Stomach smooth muscle (tissue), 2 donors: ENCODE results near the gene HHIPL1.
A peak's percentile ranks its signal among the peaks of the same experiment; 100 is the strongest.

ENCODE experiments used
- H3K27ac ChIP-seq: one replicate; pipeline ENCODE4 v1.7.0; 2013; ENCODE audit warnings: mild to moderate bottlenecking, low read length, inconsistent platforms
- H3K27me3 ChIP-seq, 2 donors: one replicate each; pipeline ENCODE4 v1.7.0; 2013; ENCODE audit warnings: low read length in 2 of 2; ENCODE audit not compliant: insufficient read depth in 2 of 2, control insufficient read depth in 1 of 2
- H3K36me3 ChIP-seq, 2 donors: one replicate each; pipeline ENCODE4 v1.7.0; 2013; ENCODE audit warnings: low read length in 2 of 2; ENCODE audit not compliant: control insufficient read depth in 2 of 2, insufficient read depth in 2 of 2
- H3K4me1 ChIP-seq: one replicate; pipeline ENCODE4 v1.7.0; 2013; ENCODE audit warnings: low read length; ENCODE audit not compliant: control insufficient read depth, insufficient read depth
- H3K4me3 ChIP-seq, 2 donors: one replicate each; pipeline ENCODE4 v1.7.0; 2013; ENCODE audit warnings: low read length in 2 of 2
- H3K9ac ChIP-seq, 2 donors: one replicate each; pipeline ENCODE4 v1.7.0; 2013; ENCODE audit warnings: low read length in 2 of 2, mild to moderate bottlenecking in 1 of 2
- H3K9me3 ChIP-seq, 2 donors: one replicate each; pipeline ENCODE4 v1.7.0; 2013; ENCODE audit warnings: low read length in 2 of 2; ENCODE audit not compliant: control insufficient read depth in 2 of 2
- donor health status: healthy.
- donor health status: Pancreatic carcinoma.

Gene HHIPL1

GRCh38 chr14:99650189-99650588 lies 5.3 kb downstream of the HHIPL1 start:
- peaks cover 17% of the 10 kb centered on the region for H3K4me1 ChIP-seq
- no peaks in the 10 kb centered on the region for H3K9me3 ChIP-seq
- no peak overlapping the region for H3K4me3 ChIP-seq
- no peak overlapping the region for H3K27ac ChIP-seq
- H3K36me3 ChIP-seq = no peaks in the 10 kb centered on the region
- H3K9ac ChIP-seq = no peak overlapping the region
- H3K27me3 ChIP-seq = peaks cover 0 to 4% of the 10 kb centered on the region in 2 donors

- H3K4me1 ChIP-seq = peaks cover 8% of the 10 kb centered on the region
- H3K4me3 ChIP-seq = no peak overlapping the region
- H3K36me3 ChIP-seq = no peaks in the 10 kb centered on the region
- H3K27ac ChIP-seq = no peak overlapping the region
- H3K9ac ChIP-seq = no peak overlapping the region
- H3K27me3 ChIP-seq = no peaks in the 10 kb centered on the region
- no peaks in the 10 kb centered on the region for H3K9me3 ChIP-seq
Measured at GRCh38 chr14:99651953-99652746, 7.2 kb downstream of the HHIPL1 start.

- no peak overlapping the region for H3K4me3 ChIP-seq
- H3K36me3 ChIP-seq = no peaks in the 10 kb centered on the region
- H3K4me1 ChIP-seq = peaks cover 8% of the 10 kb centered on the region
- H3K9ac ChIP-seq = no peak overlapping the region
- H3K9me3 ChIP-seq = no peaks in the 10 kb centered on the region
- H3K27me3 ChIP-seq = peaks cover 6 to 7% of the 10 kb centered on the region in 2 donors
- H3K27ac ChIP-seq = peak overlapping the region; percentile 6
Measured at GRCh38 chr14:99654235-99654985, 9.5 kb downstream of the HHIPL1 start.

- H3K4me3 ChIP-seq = no peak overlapping the region
- peaks cover 12 to 15% of the 10 kb centered on the region in 2 donors for H3K27me3 ChIP-seq
- no peaks in the 10 kb centered on the region for H3K9me3 ChIP-seq
- H3K4me1 ChIP-seq = peaks cover 15% of the 10 kb centered on the region
- H3K36me3 ChIP-seq = no peaks in the 10 kb centered on the region
- H3K9ac ChIP-seq = no peak overlapping the region
- H3K27ac ChIP-seq = no peak overlapping the region
Measured at GRCh38 chr14:99655521-99655920, 10.6 kb downstream of the HHIPL1 start.

DNA sequence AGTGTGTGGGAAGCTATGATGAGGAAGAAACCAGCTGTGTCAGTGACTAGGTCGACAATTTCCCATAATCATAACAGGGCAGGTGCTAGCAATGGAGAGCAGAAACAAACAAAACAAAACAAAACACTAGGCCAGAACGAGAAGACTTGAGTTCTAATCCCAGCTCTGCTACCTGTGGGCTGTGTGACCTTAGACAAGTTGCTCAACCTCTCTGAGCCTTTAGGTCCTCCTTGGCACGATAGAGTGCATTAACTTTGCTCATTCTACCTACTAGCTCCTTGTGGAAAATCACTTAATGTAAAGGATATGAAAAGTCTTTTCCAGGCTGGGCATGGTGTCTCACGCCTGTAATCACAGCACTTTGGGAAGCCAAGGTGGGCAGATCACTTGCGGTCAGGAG lies 11.2 kb downstream of the HHIPL1 start:
- H3K4me3 ChIP-seq = no peak overlapping the region
- peaks cover 17 to 21% of the 10 kb centered on the region in 2 donors for H3K27me3 ChIP-seq
- peaks cover 15% of the 10 kb centered on the region for H3K4me1 ChIP-seq
- H3K9me3 ChIP-seq = no peaks in the 10 kb centered on the region
- no peaks in the 10 kb centered on the region for H3K36me3 ChIP-seq
- H3K27ac ChIP-seq = no peak overlapping the region
- H3K9ac ChIP-seq = no peak overlapping the region

DNA sequence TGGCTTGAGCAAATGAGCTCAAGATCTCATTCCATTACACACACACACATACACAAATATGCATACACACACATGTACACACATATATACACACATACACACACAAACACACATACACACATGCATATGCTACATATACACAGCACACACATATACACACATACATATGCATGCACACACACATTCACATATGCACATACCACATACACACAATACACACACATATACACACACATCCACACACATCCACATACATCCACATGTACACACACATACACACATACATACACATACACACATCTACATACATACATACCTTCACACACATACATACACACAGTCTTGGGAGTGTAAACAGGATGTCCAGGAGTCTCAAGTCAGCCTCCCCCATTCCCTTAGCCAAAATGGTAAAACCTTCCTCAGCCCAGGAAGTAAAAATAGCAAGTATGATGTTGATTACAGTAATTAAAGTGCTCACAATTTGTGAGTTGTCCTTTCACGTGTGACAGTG lies 12.8 kb downstream of the HHIPL1 start:
- H3K9me3 ChIP-seq = no peaks in the 10 kb centered on the region
- H3K36me3 ChIP-seq = peaks cover 0 to 2% of the 10 kb centered on the region in 2 donors
- peaks cover 25 to 28% of the 10 kb centered on the region in 2 donors for H3K27me3 ChIP-seq
- H3K4me3 ChIP-seq = no peak overlapping the region
- peaks cover 15% of the 10 kb centered on the region for H3K4me1 ChIP-seq
- no peak overlapping the region for H3K27ac ChIP-seq
- no peak overlapping the region for H3K9ac ChIP-seq

GRCh38 chr14:99658218-99658845 lies 13.4 kb downstream of the HHIPL1 start:
- Histone ChIP-seq H3K27me3 (peaks cover 25 to 28% of the 10 kb centered on the region in 2 donors), H3K27ac (no peak overlapping the region), H3K4me3 (no peak overlapping the region), H3K9ac (no peak overlapping the region), H3K9me3 (no peaks in the 10 kb centered on the region), H3K4me1 (peaks cover 15% of the 10 kb centered on the region), H3K36me3 (peaks cover 0 to 3% of the 10 kb centered on the region in 2 donors)

- Histone ChIP-seq H3K4me3 (no peak overlapping the region), H3K4me1 (peaks cover 11% of the 10 kb centered on the region), H3K27me3 (peaks cover 25 to 28% of the 10 kb centered on the region in 2 donors), H3K9ac (no peak overlapping the region), H3K27ac (no peak overlapping the region), H3K36me3 (peaks cover 0 to 3% of the 10 kb centered on the region in 2 donors), H3K9me3 (no peaks in the 10 kb centered on the region)
Measured at GRCh38 chr14:99659333-99659741, 14.4 kb downstream of the HHIPL1 start.

DNA sequence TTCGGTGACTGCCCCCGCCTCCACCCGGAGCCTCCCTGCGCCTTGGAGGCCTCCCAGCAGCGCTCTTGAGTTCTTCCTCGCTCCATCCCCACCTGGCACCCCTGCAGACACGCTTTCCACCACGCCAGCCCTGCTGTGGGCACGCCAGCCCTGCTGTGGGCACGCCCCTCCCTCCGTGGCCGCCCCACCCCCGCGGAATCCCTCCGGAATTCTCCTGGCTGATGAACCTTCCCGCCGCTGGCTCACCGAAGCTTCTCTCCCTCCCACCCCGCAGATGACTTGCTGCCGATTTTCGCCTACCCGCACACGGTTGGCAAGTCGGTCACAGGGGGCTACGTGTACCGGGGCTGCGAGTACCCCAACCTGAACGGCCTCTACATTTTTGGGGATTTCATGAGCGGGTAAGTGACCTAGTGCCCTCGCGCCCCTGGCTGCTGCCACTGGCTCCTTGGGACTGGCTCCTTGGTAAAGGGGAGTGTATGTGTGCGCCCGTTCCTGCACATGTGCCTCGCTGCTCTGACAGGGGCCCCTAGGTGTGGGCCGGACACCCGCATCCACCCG lies 15.2 kb downstream of the HHIPL1 start:
- Histone ChIP-seq H3K4me3 (peak overlapping the region in 1 of 2 donors; percentile 15), H3K9me3 (no peaks in the 10 kb centered on the region), H3K27ac (no peak overlapping the region), H3K4me1 (peaks cover 8% of the 10 kb centered on the region), H3K36me3 (peaks cover 0 to 3% of the 10 kb centered on the region in 2 donors), H3K9ac (no peak overlapping the region), H3K27me3 (peaks cover 25 to 28% of the 10 kb centered on the region in 2 donors)

DNA sequence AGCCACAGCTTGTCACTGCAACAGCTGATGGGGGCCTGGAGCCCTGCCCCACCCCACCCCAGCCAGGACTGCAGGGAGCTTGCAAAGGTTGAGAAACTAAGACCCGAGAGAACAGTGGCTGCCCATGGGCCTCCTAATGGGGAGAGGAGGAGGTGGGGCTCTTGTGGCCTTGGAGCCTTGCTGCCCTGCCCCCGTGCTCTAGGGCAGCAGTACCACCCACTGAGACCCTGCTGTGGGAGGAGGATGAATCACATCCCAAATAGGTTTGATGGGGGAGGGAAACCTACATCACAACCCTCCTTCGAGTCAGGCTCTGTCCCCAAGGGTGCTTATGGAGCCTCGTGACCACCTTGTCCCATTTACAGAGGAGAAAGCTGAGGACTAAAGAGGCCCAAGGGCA lies 15.9 kb downstream of the HHIPL1 start:
- Histone ChIP-seq H3K4me1 (peaks cover 8% of the 10 kb centered on the region), H3K9me3 (no peaks in the 10 kb centered on the region), H3K27me3 (peaks cover 25 to 28% of the 10 kb centered on the region in 2 donors), H3K9ac (no peak overlapping the region), H3K36me3 (peaks cover 0 to 3% of the 10 kb centered on the region in 2 donors), H3K27ac (no peak overlapping the region), H3K4me3 (no peak overlapping the region)
